Esophagus squamous epithelium (tissue), 4 donors: ENCODE results near the gene RGS3.

Experiments
- CTCF ChIP-seq, 6 experiments: fragments of 450-650 bp in 4 of 6; fragments of 200-600 bp in 2 of 6; sonication (generic) in 2 of 6; IDR thresholded peaks; one replicate each; pipeline ENCODE4 v1.5.1; 2016 to 2019; ENCODE audit warnings: antibody characterized with exemption in 6 of 6, mild to moderate bottlenecking in 4 of 6, moderate library complexity in 4 of 6
- POLR2A ChIP-seq, 4 donors: fragments of 450-650 bp; IDR thresholded peaks; one replicate each; pipeline ENCODE4 v1.6.1; 2017; ENCODE audit warnings: antibody characterized with exemption in 4 of 4, mild to moderate bottlenecking in 4 of 4, moderate library complexity in 3 of 4

- no peak for TF ChIP-seq POLR2A (IDR thresholded peaks at IDR 0.05)
- peak in 1 of 6 experiments; percentile 19 for TF ChIP-seq CTCF (IDR thresholded peaks at IDR 0.05)
Observed at GRCh38 chr9:113508111-113508749, 44.7 kb downstream of the RGS3 start.
